GM18498 (cell line): ENCODE results near the gene LCN12.
A peak's percentile ranks its signal among the peaks of the same experiment; 100 is the strongest.

Experiments
- ATAC-seq: cut with Tn5 transposase; IDR thresholded peaks from one replicate; pipeline ENCODE4 v1.9.1; 2021; ENCODE audit warnings: mild to moderate bottlenecking, moderate library complexity; ENCODE audit not compliant: unreplicated experiment

Gene LCN12

GRCh38 chr9:136944519-136945332 lies 7.3 kb upstream of the LCN12 start, which contains the start of the genes C8G and FBXW5:
Gene C8G, plus strand, starts transcription at chr9:136945243. Its CDS starts 78 bp downstream, at chr9:136945321.
Gene FBXW5, minus strand, starts transcription at chr9:136944738. Its CDS starts 655 bp downstream, at chr9:136944083.
- ATAC-seq, result peak; percentile 81

GRCh38 chr9:136945333-136946227 lies 6.5 kb upstream of the LCN12 start:
- ATAC-seq, result no peak

GRCh38 chr9:136946228-136947027 lies 5.6 kb upstream of the LCN12 start:
- no peak for ATAC-seq

- no peak for ATAC-seq
Observed at GRCh38 chr9:136947028-136947891, 4.8 kb upstream of the LCN12 start.

GRCh38 chr9:136947955-136948510 lies 4.0 kb upstream of the LCN12 start:
- ATAC-seq, result no peak

- ATAC-seq, result no peak
Observed at GRCh38 chr9:136949239-136949816, 2.7 kb upstream of the LCN12 start.

- peak; percentile 84 for ATAC-seq
Observed at GRCh38 chr9:136949817-136950655, 2.0 kb upstream of the LCN12 start.

- ATAC-seq, result no peak
Observed at GRCh38 chr9:136950656-136951276, 1.3 kb upstream of the LCN12 start.

GRCh38 chr9:136952321-136952850 lies 313 bp downstream of the LCN12 start:
- no peak for ATAC-seq

GRCh38 chr9:136952876-136953770 lies 1.1 kb downstream of the LCN12 start:
- no peak for ATAC-seq

- no peak for ATAC-seq
Observed at GRCh38 chr9:136953771-136954269, 1.7 kb downstream of the LCN12 start.

GRCh38 chr9:136954270-136955083 lies 2.4 kb downstream of the LCN12 start:
- ATAC-seq, result no peak

GRCh38 chr9:136955202-136955942 lies 3.3 kb downstream of the LCN12 start:
- no peak for ATAC-seq

GRCh38 chr9:136955943-136956335 lies 3.9 kb downstream of the LCN12 start:
- no peak for ATAC-seq

GRCh38 chr9:136956604-136957003 lies 4.5 kb downstream of the LCN12 start:
- no peak for ATAC-seq
